ENCODE data around the gene CABYR.

GRCh38 chr18:24177499-24178133 lies 38.8 kb downstream of the CABYR start:
- TF ChIP-seq POLR2A (IDR thresholded peaks at IDR 0.05) = no peak
- no peak for TF ChIP-seq CTCF (IDR thresholded peaks at IDR 0.05)

All from uterus (tissue), 2 donors.